GM21367 (cell line): ENCODE results near the gene PTPN14.
"Not testable (repeated sequence)": the region's sequence is repeated elsewhere in the genome, so short reads cannot be mapped to it uniquely, and the experiment has no call there.

Source experiments
- ATAC-seq: cut with Tn5 transposase; IDR thresholded peaks from one replicate; pipeline ENCODE4 v1.9.1; 2021; ENCODE audit not compliant: unreplicated experiment

PTPN14 gene

DNA sequence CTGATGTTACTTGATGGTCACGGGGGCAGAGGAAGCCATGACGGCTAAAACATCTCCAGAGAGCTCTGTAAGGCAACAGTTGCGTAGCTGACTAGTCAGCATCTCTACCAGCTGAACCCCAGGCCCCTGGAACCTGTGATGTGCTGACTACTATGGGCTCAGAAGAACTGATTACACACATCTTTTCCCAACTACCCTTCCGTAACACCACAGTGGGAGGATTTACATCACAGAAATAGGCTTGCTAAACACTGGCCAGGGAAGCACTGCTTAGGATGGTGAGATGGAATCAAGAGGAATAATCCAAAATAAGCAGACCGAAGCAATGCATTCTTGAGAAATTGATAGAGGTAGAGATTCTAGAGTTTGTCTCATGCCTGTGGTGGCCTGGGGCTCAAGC lies 148.0 kb downstream of the PTPN14 start:
- ATAC-seq, result no peak

DNA sequence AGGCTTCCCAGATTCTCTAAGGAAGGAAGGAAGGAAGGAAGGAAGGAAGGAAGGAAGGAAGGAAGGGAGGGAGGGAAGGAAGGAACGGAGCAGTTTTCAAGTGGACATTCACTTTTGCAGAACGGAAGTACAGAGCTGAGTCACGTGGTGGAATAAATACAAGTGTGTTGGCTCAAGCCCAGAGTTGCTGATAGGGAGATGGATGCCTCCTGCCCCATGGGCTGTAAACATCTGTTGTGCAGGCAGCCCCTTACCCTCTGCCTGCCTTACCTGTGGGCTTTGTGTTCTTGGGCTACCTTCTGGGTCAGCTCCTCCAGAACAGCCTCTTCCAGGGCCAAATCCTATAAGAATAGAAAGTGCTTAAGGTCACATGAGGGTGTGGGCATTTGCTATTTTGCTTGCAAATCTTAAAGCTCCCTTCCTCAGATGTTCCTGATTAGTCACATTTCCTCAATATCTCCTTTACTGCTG lies 148.8 kb downstream of the PTPN14 start:
- no peak for ATAC-seq

DNA sequence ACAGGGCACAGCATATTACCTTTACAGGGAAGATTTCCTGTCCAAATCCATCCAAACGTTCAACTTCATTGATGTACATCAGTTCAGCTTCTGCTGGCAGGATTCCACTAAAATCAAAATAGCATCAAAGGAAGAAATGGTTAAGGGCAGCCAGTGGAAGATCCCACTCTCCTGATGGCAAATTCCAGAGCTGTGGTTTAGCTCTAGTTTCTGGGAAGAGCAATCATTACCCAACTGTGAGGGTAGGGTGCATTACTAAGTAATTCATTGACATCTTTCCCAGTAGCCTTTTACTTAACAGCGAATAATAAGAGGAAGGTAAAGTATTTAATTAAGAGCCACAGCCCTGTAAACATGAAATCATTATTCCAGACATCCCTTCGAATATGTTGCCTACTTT lies 149.7 kb downstream of the PTPN14 start:
- ATAC-seq, result no peak

DNA sequence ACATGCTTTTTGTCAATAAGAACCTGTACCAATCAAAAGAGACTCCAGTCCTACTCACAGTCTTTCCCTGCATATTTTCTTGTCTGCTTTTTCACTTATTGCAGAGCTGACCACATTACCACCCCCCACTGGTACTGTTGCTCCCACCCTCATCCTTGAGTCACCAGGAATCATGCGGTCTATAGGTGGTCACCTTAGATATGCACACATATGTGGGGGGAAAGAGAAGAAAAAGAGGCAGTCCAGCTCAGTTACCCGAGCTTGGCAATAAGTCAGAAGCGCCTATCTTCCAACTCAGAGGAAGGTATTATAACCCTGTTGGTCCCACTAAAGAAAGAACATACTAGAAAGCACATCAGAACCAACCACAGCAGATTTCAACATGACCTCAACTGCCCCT lies 151.3 kb downstream of the PTPN14 start:
- no peak for ATAC-seq

DNA sequence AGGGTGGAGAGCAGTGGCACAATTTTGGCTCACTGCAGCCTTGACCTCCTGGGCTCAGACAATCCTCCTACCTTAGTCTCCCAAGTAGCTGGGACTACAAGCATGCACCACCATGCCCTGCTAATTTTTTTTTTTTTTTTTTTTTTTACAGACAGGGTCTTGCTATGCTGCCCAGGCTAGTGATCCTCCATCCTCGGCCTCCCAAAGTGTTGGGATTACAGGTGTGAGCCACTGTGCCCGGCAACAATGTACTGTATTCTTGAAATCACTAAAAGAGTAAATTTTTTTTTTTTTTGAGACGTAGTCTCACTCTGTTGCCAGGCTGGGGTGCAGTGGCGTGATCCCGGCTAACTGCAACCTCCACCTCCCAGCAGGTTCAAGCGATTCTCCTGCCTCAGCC lies 152.9 kb downstream of the PTPN14 start:
- ATAC-seq, result no peak

DNA sequence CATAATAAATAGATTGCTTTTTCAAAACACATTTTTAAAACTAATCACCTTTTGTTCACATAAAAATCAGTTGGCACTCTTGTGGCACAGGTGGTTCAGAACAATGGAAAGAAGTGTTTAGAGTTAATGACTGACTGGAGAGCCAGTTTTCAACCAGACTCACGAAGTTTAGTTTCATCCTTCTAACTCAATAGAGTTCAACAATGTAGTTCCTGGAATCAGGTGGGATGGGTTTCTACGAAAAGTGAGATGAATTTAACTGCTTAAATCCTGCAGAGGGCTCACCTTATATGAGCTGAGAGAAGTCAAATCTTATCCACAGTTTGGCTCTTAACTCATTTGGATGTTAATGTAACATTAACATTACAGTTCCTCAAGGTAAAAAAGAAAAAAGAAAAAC lies 153.9 kb downstream of the PTPN14 start:
- no peak for ATAC-seq

DNA sequence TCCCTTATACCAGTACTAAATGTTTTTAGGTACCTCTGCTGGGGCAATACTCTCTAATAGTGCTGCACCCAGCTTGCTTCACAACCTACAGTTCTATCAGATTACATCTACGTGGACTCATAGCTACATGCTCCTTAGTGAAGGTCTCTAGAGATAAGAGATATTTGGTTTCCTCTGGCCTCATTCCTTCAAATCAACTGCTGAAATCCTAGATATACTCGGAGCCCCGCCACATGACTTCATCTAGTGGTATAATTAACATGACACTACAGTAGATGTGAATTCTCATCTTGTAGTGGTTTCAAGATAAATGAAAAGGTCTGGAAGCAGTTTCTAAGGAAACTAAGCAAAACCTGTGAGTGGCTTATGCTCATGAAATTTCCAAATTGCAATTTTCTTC lies 155.1 kb downstream of the PTPN14 start:
- no peak for ATAC-seq

DNA sequence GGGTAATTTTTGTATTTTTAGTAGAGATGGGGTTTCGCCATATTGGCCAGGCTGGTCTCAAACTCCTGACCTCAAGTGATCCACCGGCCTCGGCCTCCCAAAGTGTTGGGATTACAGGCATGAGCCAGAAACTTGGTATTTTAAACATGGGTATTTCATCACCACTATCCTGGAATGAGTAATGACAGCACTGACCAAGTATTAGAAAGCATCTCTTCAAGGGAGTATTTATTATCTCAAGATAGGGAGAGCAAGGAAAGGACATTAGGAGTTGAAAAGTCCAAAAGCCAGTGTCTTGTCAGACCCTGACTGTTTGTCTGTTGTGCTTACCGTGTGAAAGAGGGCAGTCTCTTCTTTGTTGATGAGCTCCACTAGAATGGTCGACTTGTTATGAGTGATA lies 156.8 kb downstream of the PTPN14 start:
- ATAC-seq, result not testable (repeated sequence)

DNA sequence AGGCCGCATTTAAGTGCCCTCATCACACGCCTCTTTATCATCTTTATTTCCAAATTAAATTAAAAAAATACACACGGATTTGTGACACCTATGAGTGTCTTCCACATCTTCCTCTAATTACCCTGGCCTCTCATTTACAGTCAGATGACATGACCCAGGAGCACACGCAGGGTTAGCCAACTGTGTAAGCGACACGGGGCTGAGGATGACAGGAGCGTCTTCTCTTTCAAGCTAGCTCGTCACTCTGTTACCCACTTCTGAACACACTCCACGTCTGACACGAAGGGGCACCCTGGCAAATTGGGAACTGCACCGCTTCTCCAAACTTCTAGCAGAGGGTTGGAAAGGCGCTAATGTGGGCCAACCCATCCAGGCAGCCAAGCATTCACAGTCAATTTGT lies 158.3 kb downstream of the PTPN14 start:
- no peak for ATAC-seq

DNA sequence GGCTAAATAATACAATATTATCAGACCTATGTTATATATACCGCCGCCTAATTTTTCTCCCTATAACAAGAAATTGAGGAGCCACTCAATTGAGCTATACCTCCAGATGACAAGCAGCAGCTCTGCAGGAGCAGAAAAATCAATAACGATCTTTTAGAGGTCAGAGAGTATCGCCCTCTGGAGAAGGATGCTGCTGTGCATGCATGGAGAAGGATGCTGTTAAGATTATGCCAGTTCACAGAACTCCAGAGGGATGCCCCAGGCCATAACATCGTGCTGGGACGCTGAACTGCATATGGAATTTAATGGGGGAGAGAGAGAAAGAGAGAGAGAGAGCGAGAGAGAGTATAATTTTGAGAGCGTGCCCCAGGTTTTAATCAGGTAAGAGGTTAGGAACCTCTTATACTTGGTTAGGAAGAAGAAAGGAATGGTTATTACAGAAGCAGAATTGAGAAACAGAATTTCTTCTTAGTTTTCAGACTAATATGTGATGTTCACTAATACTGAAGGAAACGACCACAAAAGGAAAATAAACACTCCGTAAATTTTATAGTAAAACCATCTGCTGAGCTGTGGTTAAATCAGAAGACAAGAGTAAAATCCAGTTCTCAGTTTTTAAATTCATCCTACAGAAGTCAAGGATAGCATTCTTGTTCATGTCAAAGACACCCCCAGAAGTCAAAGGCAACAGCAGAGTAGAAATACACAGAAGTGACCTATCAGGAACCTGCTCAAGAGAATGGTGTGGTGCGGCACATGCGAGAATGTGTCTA lies 159.3 kb downstream of the PTPN14 start:
- no peak for ATAC-seq

DNA sequence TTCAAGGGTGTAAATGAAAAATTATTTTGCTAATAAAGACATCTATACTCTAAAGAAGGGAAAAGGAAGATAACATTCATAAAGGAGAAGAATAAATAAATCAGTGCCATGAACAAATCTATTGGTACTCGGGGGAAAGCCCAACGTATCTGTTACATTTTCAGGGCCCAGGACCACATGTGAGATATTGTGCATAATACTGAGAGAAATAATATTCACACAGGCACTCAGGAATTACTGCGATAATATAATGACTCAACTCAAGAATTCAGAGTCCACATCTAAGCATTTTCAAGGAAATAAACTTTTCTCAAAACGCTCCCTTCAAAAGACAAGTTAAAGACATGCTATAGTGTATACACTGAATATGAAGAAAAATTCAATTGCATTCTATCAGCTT lies 161.7 kb downstream of the PTPN14 start:
- ATAC-seq, result no peak

DNA sequence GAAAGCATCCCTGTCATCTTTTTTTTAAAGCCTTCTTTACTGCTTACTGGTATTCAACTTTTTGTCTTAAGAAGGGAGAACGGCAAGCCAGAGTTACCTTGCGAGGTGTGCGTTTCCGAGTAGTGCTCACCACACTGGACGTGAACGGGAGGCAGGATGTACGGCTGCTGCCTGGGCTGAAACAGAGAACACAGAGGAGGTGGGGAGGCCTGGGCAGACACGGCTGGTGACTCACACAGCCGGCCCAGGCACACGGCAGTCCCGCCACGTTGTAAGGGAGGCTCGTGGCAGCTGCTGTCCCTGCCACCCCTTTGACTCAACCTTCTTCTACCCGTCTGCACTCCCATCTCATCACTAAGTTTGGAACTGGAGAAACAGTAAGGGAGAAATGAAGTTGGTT lies 164.7 kb downstream of the PTPN14 start:
- no peak for ATAC-seq

DNA sequence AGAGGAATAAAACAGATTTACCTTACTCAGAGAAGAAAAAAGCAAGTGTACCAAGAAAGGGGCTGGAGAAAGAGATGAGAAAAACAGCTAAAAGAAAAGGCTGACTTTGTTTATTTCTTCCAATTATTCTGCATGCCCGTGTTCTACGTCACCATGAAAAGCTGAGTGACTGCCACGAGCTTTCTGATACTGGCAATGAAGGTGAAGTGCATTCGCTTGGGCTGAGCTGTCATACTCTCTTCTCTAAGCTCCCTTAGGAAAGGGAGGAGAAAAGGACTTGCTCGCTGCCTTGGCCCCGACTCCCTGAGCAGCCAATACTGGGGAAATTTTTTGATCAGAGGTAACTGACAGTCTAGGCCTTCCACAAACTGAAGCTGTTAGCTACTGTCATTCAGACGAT lies 165.1 kb downstream of the PTPN14 start:
- no peak for ATAC-seq

DNA sequence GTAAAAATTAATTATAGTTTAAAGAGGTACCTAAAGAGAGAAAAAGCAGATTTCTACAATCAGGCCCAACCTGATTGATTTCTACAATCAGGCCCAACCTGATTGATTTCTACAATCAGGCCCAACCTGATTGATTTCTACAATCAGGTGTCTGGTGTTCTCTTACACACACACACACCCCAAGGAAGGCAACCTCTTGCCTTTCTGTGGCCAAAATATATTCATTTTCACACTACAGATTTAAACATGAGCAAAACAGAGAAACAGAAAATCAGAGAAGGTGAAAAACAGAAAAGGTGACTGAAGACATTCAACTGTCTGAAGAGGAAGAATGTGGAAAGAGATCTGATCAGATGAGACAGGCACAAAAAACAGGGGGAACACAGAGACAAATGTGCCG lies 166.0 kb downstream of the PTPN14 start:
- ATAC-seq, result no peak

DNA sequence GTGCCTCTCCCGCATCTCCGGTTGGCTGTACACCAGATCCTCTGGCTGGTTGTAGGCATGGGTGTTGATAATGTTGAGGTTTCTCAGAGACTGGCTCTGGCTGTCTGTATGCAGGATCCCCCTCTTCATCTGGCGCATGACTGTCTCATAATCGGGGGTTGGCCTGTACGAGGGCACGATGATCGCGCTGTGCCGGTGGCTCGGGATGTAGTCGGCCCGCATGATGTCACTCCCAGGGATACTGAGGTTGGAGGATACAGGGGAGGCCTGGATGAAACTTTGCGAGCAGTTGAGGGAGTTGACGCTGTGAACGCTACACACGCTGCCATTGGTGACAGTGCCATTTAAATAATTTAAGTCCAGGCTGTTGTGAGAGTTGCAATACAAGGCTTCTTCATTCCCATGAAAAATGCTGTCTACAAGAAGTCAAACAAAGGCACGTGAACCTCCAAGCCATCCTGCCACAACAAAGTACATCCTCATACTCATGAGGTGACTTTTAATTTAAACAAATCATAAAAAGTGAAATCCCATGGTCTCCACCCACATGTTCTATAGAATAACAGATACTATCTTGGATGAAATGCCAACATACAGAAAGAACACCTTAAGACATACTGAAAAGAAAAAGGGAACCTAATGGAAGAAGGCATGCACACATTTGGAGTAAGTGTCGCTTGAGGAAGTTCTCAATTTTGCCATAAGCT lies 166.9 kb downstream of the PTPN14 start:
- ATAC-seq, result no peak

DNA sequence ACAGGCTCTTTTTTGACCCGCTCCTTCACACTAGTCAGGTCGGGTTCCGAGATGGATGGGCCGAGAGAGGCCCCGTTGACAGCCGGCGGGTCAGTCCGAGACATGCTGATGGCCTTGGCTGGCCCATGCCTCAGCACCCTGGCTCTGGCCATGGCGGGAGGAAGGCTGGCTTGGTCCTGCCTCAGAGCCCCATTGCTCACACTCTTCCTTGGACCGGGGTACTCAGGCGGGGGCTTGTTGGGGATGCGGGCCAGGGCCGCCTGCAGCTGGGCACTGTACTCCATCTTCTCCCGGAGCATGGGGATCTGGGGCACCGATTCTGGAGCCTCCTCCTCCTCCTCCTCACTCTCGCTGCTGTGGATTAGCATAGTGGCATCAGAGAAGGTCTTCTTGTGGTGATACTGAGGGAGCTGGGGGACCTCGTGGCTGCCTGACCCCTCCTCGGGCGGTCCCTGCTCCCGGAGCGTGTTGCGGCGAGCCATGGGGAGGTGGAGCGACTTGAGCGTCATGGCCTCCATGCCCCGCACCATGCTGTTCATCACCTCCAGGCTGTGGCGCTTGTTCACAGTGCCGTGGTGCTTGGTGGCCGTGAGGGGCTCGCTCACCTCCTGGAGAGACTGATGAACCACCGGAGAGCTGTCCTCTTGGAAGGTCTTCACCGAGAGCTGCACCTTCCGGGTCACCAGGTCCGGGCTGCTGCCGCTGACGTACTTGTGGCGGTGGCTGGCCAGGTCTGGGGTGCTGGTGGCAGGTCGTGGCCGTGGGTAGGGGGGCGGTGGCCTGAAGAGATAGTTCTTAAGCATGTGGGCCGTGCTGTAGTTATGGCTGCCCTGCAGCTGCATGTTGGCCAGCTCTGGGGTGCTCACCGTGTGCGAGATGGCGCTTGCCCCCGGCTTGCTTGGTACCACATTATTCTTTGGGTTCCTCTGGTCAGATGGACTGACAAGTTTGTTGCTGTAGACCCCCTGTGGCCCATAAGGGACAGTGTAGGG lies 167.7 kb downstream of the PTPN14 start:
- no peak for ATAC-seq

DNA sequence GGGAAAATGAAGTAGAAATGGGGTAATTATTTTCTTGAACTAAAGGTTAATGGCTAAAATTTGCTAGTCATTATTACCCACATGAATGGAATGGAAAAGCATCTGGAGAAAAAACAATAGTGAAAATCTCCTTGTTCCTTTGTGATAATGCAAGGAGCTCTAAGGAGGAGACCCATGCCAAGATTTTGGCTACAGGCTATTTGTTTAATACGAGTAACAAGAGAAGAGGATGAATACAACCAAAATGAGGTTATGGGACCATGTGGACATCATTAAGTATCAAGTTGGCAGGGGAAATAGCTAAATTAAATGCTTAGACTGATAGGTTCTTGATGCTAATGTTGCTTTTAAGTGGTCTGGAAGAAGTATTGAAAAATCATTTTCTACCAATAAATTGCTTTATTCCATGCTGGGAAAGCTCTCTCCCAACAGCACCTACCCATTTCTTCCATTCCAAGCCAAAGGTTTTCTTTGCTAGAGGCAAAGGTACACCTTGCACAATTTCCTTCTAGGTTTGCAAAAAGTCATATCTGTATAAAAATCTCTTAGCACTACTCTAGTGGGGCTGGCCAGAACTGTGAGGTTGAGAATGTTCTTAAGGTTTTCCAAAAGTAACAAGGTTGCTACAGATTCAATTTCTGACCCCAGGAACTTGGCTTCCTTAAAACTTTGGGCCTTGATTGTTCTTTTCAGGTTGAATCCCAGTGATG lies 170.3 kb downstream of the PTPN14 start:
- ATAC-seq, result no peak

DNA sequence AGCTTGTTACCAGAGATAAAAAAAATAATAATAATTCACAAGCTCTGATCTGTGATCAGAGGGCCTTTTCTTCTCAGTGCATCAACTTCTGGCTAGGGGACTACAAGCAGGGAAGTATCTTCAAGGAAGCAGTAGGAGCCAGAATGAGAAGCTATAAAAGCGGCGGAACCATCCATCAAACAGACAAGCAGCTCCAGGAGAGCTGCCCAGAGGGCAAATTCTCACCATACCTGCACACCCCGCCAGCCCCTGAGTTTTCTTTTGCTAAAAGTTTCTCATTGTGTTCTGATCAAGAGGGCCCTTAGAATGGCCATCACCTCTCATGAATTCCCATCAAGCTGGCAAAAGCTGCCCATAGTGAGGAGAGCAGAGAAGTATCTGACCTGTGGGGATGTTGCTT lies 171.0 kb downstream of the PTPN14 start:
- no peak for ATAC-seq

DNA sequence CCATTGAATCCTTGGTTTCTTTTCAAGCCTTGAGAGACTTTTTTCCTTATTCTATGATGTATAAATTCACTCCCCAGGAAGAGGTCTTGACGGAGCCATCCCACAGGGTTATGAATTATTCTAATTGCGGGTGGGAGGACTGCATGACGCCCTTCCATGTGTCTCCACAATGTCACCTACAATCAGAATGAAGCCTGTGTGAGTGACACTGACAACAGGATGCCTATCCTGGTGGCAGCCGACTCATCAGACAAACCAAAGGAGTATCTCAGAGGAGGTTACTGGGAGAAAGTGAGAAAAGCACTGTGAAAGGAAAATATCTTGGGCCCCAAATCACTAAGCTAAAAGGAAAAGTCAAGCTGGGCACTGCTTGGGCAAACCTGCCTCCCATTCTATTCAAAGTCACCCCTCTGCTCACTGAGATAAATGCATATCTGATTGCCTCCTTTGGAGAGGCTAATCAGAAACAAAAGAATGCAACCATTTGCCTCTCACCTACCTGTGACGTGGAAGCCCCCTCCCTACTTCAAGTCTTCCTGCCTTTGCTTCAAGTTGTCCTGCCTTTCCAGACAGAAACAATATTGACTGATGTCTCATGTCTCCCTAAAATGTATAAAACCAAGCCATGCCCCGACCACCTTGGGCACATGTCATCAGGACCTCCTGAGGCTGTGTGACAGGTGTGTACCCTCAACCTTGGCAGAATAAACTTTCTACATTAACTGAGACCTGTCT lies 172.0 kb downstream of the PTPN14 start:
- no peak for ATAC-seq

DNA sequence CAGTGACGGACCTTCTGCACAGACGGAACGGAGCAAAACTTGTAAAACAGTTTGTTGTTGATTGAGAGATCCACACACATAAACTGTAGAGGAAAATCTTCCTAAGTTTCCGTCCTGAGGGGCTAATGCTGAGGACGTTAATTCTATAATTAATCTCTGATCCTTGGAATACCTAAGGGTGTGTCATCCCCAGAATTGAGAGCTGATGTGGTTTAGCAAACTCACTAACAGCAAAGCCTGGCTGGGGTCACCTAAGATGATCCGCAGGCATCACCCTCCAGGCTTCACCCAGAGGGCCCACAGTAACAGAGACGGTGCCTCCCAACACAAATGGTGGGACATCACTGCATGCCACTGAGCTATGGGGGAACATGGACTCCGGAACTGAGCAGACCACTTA lies 172.9 kb downstream of the PTPN14 start:
- no peak for ATAC-seq
